WTC11 (cell line): ENCODE data around the gene UTF1.

Source experiments
- ESRRA ChIP-seq: sonication (generic); formaldehyde crosslinking; IDR thresholded peaks from 2 replicates; pipeline ENCODE4 v1.8.1; 2022; ENCODE audit warnings: mild to moderate bottlenecking, missing genetic modification reagents, borderline replicate concordance
- ETV6 ChIP-seq: sonication (generic); formaldehyde crosslinking; IDR thresholded peaks from 2 replicates; pipeline ENCODE4 v1.8.1; 2022; ENCODE audit warnings: mild to moderate bottlenecking, missing genetic modification reagents
- GABPB1 ChIP-seq: sonication (generic); formaldehyde crosslinking; IDR thresholded peaks from 2 replicates; pipeline ENCODE4 v1.8.1; 2023; ENCODE audit warnings: mild to moderate bottlenecking, missing genetic modification reagents
- GRHL2 ChIP-seq: fragments of 250-450 bp; sonication (Bioruptor Pico); IDR thresholded peaks from 2 replicates; pipeline ENCODE4 v1.8.0; 2022; ENCODE audit warnings: mild to moderate bottlenecking, moderate library complexity; ENCODE audit not compliant: insufficient replicate concordance, severe bottlenecking
- JAZF1 ChIP-seq: fragments of 250-450 bp; sonication (Bioruptor Pico); IDR thresholded peaks from 2 replicates; pipeline ENCODE4 v1.9.0; 2021; ENCODE audit warnings: moderate library complexity, mild to moderate bottlenecking, inconsistent platforms
- SP1 ChIP-seq: sonication (generic); formaldehyde crosslinking; conservative IDR thresholded peaks from 2 replicates; pipeline ENCODE4 v1.8.1; 2022; ENCODE audit warnings: missing genetic modification reagents
- ZNF423 ChIP-seq: fragments of 250-450 bp; sonication (Bioruptor Pico); IDR thresholded peaks from 2 replicates; pipeline ENCODE4 v2.1.2; 2022; ENCODE audit warnings: mild to moderate bottlenecking, moderate library complexity
- TF ChIP-seq, protein P1 (sequence below): fragments of 200-600 bp; IDR thresholded peaks from 2 replicates; pipeline ENCODE4 v1.8.0; 2022; ENCODE audit warnings: antibody characterized with exemption
- TF ChIP-seq, protein P2 (sequence below): sonication (generic); formaldehyde crosslinking; IDR thresholded peaks from 2 replicates; pipeline ENCODE4 v1.8.1; 2023; ENCODE audit warnings: mild to moderate bottlenecking, missing genetic modification reagents, moderate library complexity
- TF ChIP-seq, protein P3 (sequence below): sonication (generic); formaldehyde crosslinking; IDR thresholded peaks from 2 replicates; pipeline ENCODE4 v1.8.0; 2022; ENCODE audit warnings: mild to moderate bottlenecking, missing genetic modification reagents
- TF ChIP-seq, protein P4 (sequence below): sonication (generic); formaldehyde crosslinking; IDR thresholded peaks from 2 replicates; pipeline ENCODE4 v1.8.1; 2023; ENCODE audit warnings: mild to moderate bottlenecking, missing genetic modification reagents, moderate library complexity
- TF ChIP-seq, protein P5 (sequence below): sonication (generic); formaldehyde crosslinking; IDR thresholded peaks from 2 replicates; pipeline ENCODE4 v1.8.1; 2023; ENCODE audit warnings: mild to moderate bottlenecking, missing genetic modification reagents
- TF ChIP-seq, protein P6 (sequence below): sonication (generic); formaldehyde crosslinking; IDR thresholded peaks from 2 replicates; pipeline ENCODE4 v1.8.0; 2022; ENCODE audit warnings: missing genetic modification reagents
- TF ChIP-seq, protein P7 (sequence below): sonication (generic); formaldehyde crosslinking; IDR thresholded peaks from 2 replicates; pipeline ENCODE4 v1.8.1; 2022; ENCODE audit warnings: low read depth, mild to moderate bottlenecking, moderate library complexity, missing genetic modification reagents, borderline replicate concordance

DNA sequence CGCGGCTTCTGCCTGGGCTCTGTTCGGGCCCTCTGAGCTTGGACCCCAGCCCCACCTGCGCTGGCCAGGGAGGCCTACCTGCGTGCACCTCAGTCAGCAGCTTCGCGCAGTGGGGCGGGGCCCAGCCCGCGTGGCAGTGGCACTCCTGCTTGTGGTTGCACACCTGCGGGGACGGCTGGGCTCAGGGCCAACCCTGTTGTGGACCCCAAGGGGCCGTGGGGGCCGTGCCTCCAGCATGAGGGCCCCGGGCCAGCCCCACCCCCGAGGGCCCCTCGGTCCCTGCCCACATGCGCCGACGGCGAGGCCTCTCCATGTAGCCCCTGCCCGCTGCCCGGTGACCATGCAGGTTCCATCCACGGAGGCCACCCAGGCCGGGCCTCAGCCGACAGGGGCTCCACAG, 39.4 kb downstream of the UTF1 start:
- TF ChIP-seq, protein P1, sequence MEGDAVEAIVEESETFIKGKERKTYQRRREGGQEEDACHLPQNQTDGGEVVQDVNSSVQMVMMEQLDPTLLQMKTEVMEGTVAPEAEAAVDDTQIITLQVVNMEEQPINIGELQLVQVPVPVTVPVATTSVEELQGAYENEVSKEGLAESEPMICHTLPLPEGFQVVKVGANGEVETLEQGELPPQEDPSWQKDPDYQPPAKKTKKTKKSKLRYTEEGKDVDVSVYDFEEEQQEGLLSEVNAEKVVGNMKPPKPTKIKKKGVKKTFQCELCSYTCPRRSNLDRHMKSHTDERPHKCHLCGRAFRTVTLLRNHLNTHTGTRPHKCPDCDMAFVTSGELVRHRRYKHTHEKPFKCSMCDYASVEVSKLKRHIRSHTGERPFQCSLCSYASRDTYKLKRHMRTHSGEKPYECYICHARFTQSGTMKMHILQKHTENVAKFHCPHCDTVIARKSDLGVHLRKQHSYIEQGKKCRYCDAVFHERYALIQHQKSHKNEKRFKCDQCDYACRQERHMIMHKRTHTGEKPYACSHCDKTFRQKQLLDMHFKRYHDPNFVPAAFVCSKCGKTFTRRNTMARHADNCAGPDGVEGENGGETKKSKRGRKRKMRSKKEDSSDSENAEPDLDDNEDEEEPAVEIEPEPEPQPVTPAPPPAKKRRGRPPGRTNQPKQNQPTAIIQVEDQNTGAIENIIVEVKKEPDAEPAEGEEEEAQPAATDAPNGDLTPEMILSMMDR, result no peak
- TF ChIP-seq, protein P2, sequence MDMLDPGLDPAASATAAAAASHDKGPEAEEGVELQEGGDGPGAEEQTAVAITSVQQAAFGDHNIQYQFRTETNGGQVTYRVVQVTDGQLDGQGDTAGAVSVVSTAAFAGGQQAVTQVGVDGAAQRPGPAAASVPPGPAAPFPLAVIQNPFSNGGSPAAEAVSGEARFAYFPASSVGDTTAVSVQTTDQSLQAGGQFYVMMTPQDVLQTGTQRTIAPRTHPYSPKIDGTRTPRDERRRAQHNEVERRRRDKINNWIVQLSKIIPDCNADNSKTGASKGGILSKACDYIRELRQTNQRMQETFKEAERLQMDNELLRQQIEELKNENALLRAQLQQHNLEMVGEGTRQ (CRISPR knock-in tag), result no peak
- TF ChIP-seq SP1 (CRISPR knock-in tag) (no peak), GABPB1 (CRISPR knock-in tag) (no peak), ZNF423 (CRISPR knock-in tag) (no peak), ESRRA (no peak), ETV6 (no peak), GRHL2 (CRISPR knock-in tag) (no peak), JAZF1 (no peak)
- TF ChIP-seq, protein P3, sequence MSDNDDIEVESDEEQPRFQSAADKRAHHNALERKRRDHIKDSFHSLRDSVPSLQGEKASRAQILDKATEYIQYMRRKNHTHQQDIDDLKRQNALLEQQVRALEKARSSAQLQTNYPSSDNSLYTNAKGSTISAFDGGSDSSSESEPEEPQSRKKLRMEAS (CRISPR knock-in tag), result no peak
- TF ChIP-seq, protein P4, sequence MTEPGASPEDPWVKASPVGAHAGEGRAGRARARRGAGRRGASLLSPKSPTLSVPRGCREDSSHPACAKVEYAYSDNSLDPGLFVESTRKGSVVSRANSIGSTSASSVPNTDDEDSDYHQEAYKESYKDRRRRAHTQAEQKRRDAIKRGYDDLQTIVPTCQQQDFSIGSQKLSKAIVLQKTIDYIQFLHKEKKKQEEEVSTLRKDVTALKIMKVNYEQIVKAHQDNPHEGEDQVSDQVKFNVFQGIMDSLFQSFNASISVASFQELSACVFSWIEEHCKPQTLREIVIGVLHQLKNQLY (CRISPR knock-in tag), result no peak
- TF ChIP-seq, protein P5, sequence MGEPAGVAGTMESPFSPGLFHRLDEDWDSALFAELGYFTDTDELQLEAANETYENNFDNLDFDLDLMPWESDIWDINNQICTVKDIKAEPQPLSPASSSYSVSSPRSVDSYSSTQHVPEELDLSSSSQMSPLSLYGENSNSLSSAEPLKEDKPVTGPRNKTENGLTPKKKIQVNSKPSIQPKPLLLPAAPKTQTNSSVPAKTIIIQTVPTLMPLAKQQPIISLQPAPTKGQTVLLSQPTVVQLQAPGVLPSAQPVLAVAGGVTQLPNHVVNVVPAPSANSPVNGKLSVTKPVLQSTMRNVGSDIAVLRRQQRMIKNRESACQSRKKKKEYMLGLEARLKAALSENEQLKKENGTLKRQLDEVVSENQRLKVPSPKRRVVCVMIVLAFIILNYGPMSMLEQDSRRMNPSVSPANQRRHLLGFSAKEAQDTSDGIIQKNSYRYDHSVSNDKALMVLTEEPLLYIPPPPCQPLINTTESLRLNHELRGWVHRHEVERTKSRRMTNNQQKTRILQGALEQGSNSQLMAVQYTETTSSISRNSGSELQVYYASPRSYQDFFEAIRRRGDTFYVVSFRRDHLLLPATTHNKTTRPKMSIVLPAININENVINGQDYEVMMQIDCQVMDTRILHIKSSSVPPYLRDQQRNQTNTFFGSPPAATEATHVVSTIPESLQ (CRISPR knock-in tag), result no peak
- TF ChIP-seq, protein P6, sequence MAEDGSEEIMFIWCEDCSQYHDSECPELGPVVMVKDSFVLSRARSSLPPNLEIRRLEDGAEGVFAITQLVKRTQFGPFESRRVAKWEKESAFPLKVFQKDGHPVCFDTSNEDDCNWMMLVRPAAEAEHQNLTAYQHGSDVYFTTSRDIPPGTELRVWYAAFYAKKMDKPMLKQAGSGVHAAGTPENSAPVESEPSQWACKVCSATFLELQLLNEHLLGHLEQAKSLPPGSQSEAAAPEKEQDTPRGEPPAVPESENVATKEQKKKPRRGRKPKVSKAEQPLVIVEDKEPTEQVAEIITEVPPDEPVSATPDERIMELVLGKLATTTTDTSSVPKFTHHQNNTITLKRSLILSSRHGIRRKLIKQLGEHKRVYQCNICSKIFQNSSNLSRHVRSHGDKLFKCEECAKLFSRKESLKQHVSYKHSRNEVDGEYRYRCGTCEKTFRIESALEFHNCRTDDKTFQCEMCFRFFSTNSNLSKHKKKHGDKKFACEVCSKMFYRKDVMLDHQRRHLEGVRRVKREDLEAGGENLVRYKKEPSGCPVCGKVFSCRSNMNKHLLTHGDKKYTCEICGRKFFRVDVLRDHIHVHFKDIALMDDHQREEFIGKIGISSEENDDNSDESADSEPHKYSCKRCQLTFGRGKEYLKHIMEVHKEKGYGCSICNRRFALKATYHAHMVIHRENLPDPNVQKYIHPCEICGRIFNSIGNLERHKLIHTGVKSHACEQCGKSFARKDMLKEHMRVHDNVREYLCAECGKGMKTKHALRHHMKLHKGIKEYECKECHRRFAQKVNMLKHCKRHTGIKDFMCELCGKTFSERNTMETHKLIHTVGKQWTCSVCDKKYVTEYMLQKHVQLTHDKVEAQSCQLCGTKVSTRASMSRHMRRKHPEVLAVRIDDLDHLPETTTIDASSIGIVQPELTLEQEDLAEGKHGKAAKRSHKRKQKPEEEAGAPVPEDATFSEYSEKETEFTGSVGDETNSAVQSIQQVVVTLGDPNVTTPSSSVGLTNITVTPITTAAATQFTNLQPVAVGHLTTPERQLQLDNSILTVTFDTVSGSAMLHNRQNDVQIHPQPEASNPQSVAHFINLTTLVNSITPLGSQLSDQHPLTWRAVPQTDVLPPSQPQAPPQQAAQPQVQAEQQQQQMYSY, result no peak
- TF ChIP-seq, protein P7, sequence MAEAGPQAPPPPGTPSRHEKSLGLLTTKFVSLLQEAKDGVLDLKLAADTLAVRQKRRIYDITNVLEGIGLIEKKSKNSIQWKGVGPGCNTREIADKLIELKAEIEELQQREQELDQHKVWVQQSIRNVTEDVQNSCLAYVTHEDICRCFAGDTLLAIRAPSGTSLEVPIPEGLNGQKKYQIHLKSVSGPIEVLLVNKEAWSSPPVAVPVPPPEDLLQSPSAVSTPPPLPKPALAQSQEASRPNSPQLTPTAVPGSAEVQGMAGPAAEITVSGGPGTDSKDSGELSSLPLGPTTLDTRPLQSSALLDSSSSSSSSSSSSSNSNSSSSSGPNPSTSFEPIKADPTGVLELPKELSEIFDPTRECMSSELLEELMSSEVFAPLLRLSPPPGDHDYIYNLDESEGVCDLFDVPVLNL (CRISPR knock-in tag), result no peak
